A673 (cell line): ENCODE data around the gene CNTRL. TPM values are rescaled to one million over a fixed set of nuclear protein-coding genes. Genes with fewer than 3 reads are reported as not detected.
"Not testable (repeated sequence)": the region's sequence is repeated elsewhere in the genome, so short reads cannot be mapped to it uniquely, and the experiment has no call there.

ENCODE experiments used
- BruUV-seq: library from RNA; stranded (reverse); fragments of 400-500 nt; replicated peaks from 2 replicates; lab custom pipeline; 2021; lab: Mats Ljungman, UMichigan
- CTCF ChIA-PET: fragments of 300-600 bp; sonication (Branson Sonifier 250); formaldehyde crosslinking; loops from one replicate; lab custom pipeline; 2022; ENCODE audit warnings: antibody characterized with exemption; lab: Charles Lee
- POLR2A ChIA-PET: fragments of 300-600 bp; sonication (Branson Sonifier 250); formaldehyde crosslinking; loops from one replicate; lab custom pipeline; 2022; ENCODE audit warnings: antibody characterized with exemption; ENCODE audit not compliant: low non-redundant PET; lab: Charles Lee
- DNase-seq: peaks from one replicate; pipeline ENCODE4 v3.0.0-alpha.2; 2015; ENCODE audit warnings: low spot score
- H3K27ac ChIP-seq: fragments of 200-600 bp; sonication (generic); 2 replicates; pipeline ENCODE4 v1.5.1; 2016; ENCODE audit warnings: mixed run types, low read depth, mild to moderate bottlenecking, mixed read lengths, antibody characterized with exemption, low read length; ENCODE audit not compliant: poor library complexity, severe bottlenecking
- H3K27me3 ChIP-seq: fragments of 200-600 bp; sonication (generic); replicated peaks from 2 replicates; pipeline ENCODE4 v1.6.1; 2017; ENCODE audit warnings: mixed run types, low read depth, mild to moderate bottlenecking, mixed read lengths, antibody characterized with exemption, low read length; ENCODE audit not compliant: insufficient read depth, poor library complexity
- H3K36me3 ChIP-seq: fragments of 200-600 bp; sonication (generic); 2 replicates; pipeline ENCODE4 v1.6.1; 2016; ENCODE audit warnings: mixed run types, mild to moderate bottlenecking, mixed read lengths, antibody characterized with exemption, low read length; ENCODE audit not compliant: insufficient read depth, poor library complexity, severe bottlenecking
- H3K4me1 ChIP-seq: fragments of 200-600 bp; sonication (generic); 2 replicates; pipeline ENCODE4 v1.6.1; 2017; ENCODE audit warnings: mixed run types, mild to moderate bottlenecking, mixed read lengths, antibody characterized with exemption, low read length; ENCODE audit not compliant: insufficient read depth, poor library complexity, severe bottlenecking
- H3K4me3 ChIP-seq: fragments of 200-600 bp; sonication (generic); 2 replicates; pipeline ENCODE4 v1.5.1; 2016; ENCODE audit warnings: low read depth, mixed run types, mild to moderate bottlenecking, mixed read lengths, low read length; ENCODE audit not compliant: poor library complexity, severe bottlenecking
- H3K9me3 ChIP-seq: fragments of 200-600 bp; sonication (generic); 2 replicates; pipeline ENCODE4 v1.6.1; 2016; ENCODE audit warnings: mixed run types, low read depth, mild to moderate bottlenecking, mixed read lengths, antibody characterized with exemption, low read length; ENCODE audit not compliant: poor library complexity, severe bottlenecking
- CTCF ChIP-seq: fragments of 300-800, 200-600 bp; sonication (generic); conservative IDR thresholded peaks from 2 replicates; pipeline ENCODE4 v1.5.1; 2017; ENCODE audit warnings: low read depth, mild to moderate bottlenecking, antibody characterized with exemption, low read length, moderate library complexity, mixed read lengths
- EZH2 ChIP-seq: fragments of 200-600 bp; sonication (generic); IDR thresholded peaks from 2 replicates; pipeline ENCODE4 v1.6.1; 2017; ENCODE audit warnings: borderline replicate concordance, low read depth, mild to moderate bottlenecking, mixed read lengths, antibody characterized with exemption, low read length; ENCODE audit not compliant: poor library complexity, severe bottlenecking
- intact Hi-C: fragments of 100-400 bp; cut with micrococcal nuclease; formaldehyde crosslinking; loops from one replicate; pipeline ENCODE4 v1.10.0; 2022; ENCODE audit not compliant: unreplicated experiment
- total RNA-seq: library from RNA; stranded (reverse); gene quantifications from 2 replicates; pipeline ENCODE4 v1.2.3, GENCODE V29; 2021

The CNTRL gene
- total RNA-seq, 1 experiment from 2014 or later: 26.3 TPM

GRCh38 chr9:121088576-121088975 lies 13.8 kb downstream of the CNTRL start:
- Histone ChIP-seq H3K4me3 (no peak overlapping the region), H3K27me3 (no peaks in the 10 kb centered on the region), H3K9me3 (no peaks in the 10 kb centered on the region), H3K4me1 (no peaks in the 10 kb centered on the region), H3K36me3 (peaks cover 9% of the 10 kb centered on the region), H3K27ac (no peak overlapping the region)
- no peak for TF ChIP-seq EZH2
- no peak for TF ChIP-seq CTCF
- POLR2A ChIA-PET: no interaction called here
- CTCF ChIA-PET: no interaction called here
- no peak for DNase-seq
- intact Hi-C loops: no loop called here
- no TSS peak for BruUV-seq

GRCh38 chr9:121090743-121091142 lies 16.0 kb downstream of the CNTRL start:
- H3K36me3 ChIP-seq, CTCF ChIA-PET, H3K27ac ChIP-seq: not testable (repeated sequence)

GRCh38 chr9:121095057-121095456 lies 20.3 kb downstream of the CNTRL start:
- POLR2A ChIA-PET: no interaction called here
- TF ChIP-seq EZH2: no peak
- TF ChIP-seq CTCF: no peak
- Histone ChIP-seq H3K4me1 (no peaks in the 10 kb centered on the region), H3K27ac (no peak overlapping the region), H3K4me3 (no peak overlapping the region), H3K9me3 (no peaks in the 10 kb centered on the region), H3K36me3 (peaks cover 25% of the 10 kb centered on the region), H3K27me3 (no peaks in the 10 kb centered on the region)
- DNase-seq: no peak
- intact Hi-C loops: no loop called here
- no TSS peak for BruUV-seq
- CTCF ChIA-PET: no interaction called here

More at GRCh38 chr9:121090743-121091142, 16.0 kb downstream of the CNTRL start:
- POLR2A ChIA-PET: interaction anchor here (0.6 kb wide), 2 partner anchors 96 to 240 kb away, joined by 3 to 6 read pairs; no protein-coding TSS in a partner anchor
- DNase-seq, H3K4me3 ChIP-seq, BruUV-seq, H3K27me3 ChIP-seq, H3K9me3 ChIP-seq, H3K4me1 ChIP-seq, intact Hi-C loops: not testable (repeated sequence)

- intact Hi-C loops: no loop called here
- no peak overlapping the region for H3K4me3 ChIP-seq
- BruUV-seq: no TSS peak
- no peak overlapping the region for H3K27ac ChIP-seq
- no peaks in the 10 kb centered on the region for H3K9me3 ChIP-seq
- H3K36me3 ChIP-seq: peaks cover 18% of the 10 kb centered on the region
- ChIA-PET POLR2A (no interaction called here), CTCF (no interaction called here)
- DNase-seq: no peak
- no peaks in the 10 kb centered on the region for H3K27me3 ChIP-seq
- TF ChIP-seq CTCF (no peak), EZH2 (no peak)
- no peaks in the 10 kb centered on the region for H3K4me1 ChIP-seq
Observed at GRCh38 chr9:121098567-121099198, 23.9 kb downstream of the CNTRL start.

- H3K4me3 ChIP-seq, DNase-seq, BruUV-seq, H3K36me3 ChIP-seq, H3K9me3 ChIP-seq, POLR2A ChIA-PET, H3K27ac ChIP-seq, H3K27me3 ChIP-seq, CTCF ChIA-PET, H3K4me1 ChIP-seq, intact Hi-C loops: not testable (repeated sequence)
Observed at GRCh38 chr9:121104054-121104453, 29.3 kb downstream of the CNTRL start.
